Activated CD4-positive, alpha-beta T cell treated with anti-CD3 and anti-CD28 coated beads for 1 hour (primary cell): Measurements from ENCODE around the gene GALNT2.

Experiments
- DNase-seq: peaks from one replicate; pipeline ENCODE4 v3.0.0-alpha.2; 2020

Gene GALNT2

DNA sequence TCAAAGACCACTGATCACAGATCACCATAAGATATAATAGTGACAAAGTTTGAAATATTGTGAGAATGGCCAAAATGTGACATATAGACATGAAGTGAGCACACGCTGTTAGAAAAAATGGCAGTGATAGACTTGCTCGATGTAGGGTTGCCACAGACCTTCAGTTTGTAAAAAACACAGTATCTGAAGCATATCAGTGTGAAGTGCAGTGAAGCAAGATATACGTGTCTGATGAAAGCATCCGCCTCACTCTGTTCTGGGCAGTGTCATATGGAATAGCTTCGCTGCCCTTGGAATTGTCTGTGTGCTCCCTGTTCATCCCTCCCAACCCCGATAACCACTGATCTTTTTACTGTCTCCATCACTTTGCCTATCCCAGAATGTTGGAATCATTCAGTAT, 50.7 kb downstream of the GALNT2 start:
- no peak for DNase-seq

DNA sequence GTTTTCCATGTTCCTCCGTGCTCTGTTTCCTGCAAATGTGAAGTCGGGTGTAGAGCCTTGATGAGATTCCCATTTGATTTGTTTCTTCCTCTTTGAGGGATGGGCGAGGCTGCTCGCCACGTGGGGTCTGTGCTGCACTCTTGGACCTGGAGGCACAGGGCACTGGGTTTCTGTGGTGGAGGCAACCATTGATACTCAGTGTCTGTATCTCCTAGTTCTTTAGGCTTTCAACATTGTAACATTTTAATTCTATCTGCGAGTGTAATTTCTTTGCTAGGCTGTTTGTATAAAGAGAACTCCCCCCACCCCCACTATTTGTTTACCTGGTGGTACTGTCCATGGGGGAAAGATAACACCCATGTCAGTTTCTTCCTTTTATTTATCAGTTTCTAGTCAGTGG, 52.3 kb downstream of the GALNT2 start:
- no peak for DNase-seq

DNA sequence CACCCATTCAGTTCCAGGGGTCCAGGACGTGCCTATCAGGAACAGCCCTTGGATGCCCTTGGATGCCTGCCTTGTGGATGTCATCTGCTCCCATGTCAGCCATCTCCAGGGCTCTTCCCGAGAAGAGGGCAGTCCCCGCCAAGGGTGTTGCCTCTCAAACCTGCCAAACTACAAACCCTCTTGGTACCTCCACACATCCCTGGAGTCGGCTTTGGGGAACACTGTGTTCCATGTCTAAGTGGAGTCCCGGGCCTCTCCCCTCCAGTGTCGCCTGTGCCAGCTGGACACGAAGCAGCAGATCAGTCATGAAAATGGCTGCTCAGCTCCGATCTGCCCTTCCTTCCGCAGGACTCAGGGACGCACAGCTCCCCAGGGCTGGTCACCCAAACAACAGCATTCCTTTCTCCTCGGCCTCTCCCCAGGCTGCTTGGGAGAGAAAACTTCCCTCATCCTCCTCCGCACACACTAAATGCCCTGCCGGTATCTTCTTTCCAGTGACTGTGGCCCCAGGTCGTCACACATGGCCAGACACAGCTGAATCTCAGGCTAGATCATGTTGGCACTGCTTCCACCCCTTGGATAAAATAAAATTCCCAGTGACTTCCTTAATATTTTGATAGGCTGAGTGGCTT, 53.4 kb downstream of the GALNT2 start:
- no peak for DNase-seq

DNA sequence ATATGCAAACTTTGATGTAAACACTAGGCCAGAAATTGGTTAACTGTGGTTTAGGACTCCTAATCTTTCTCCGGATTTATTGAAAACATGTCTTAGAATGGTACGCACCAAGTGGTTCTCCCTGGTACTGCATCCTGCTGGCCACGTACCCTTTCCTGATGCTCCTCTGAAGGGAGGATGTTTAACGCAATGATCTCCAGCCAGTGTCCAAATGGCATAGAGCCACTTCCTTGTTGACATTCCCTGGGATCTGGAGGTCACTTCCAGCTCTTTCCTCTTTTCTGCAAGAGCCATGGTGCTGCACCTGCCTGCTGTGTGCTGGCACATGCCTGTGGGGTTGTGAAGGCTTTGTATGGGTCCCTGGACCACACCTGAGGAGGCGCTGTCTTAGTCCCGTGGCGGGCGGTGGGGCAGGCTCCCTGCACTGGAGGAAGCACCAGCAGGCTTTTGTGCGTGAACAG, 53.9 kb downstream of the GALNT2 start:
- no peak for DNase-seq

DNA sequence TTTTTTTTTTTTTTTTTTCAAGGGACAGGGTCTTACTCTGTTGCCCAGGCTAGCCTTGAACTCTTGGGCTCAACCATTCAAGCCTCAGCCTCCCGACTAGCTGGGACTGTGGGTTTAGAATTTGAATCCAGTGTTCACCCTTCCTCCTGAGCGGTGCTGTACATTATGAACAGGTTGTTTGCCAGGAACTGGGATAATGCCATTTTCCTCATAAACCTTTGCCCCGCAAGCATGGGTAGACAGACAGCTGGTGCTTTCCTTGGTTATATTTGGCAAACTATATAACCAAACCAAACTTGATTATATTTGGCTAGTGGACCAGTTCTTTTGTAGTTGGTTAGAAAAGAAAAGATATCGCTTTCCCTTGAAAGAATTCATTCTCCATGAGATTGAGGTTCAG, 54.9 kb downstream of the GALNT2 start:
- no peak for DNase-seq

DNA sequence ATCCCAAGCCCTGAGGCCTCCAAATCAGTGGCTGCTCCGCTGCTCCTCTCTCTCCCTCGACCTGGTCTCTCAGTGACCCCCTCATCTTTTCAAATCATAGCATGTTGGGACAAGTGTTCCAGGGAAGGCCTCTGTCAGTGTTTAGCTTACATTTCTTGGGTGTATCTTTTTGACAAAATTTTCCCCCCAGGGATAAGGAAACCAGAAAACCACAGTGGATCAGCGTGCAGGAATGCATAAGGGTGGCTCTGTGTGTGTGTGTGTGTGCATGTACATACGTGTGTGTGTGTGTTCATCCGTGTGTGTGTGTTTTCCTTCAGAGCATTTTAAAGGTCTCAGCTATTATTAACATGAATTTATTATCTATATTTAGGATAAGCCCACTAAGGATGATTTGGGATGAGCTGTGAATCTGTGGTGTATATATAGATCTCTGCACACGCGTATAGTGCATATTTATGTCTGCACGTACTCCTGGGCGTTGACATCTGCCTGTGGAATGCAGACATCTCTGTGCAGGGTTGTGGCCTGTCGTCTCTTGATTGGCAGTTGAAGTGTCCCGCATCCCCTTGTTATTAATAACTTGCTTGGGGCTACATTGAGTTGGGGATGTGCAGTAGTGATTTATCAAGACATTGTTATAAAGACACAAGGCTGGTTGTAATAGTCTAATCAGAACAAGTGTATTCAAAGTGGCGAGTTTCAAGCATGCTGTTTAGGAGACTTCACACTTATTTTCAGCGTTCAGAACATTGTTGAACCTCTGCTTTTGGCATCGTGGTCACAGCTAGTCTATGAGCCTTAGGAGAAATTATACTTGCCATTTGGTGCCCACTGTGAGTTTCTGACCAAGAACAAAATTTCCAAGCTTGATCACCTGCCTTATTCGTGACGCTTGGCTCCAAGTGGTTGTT, 55.6 kb downstream of the GALNT2 start:
- no peak for DNase-seq

DNA sequence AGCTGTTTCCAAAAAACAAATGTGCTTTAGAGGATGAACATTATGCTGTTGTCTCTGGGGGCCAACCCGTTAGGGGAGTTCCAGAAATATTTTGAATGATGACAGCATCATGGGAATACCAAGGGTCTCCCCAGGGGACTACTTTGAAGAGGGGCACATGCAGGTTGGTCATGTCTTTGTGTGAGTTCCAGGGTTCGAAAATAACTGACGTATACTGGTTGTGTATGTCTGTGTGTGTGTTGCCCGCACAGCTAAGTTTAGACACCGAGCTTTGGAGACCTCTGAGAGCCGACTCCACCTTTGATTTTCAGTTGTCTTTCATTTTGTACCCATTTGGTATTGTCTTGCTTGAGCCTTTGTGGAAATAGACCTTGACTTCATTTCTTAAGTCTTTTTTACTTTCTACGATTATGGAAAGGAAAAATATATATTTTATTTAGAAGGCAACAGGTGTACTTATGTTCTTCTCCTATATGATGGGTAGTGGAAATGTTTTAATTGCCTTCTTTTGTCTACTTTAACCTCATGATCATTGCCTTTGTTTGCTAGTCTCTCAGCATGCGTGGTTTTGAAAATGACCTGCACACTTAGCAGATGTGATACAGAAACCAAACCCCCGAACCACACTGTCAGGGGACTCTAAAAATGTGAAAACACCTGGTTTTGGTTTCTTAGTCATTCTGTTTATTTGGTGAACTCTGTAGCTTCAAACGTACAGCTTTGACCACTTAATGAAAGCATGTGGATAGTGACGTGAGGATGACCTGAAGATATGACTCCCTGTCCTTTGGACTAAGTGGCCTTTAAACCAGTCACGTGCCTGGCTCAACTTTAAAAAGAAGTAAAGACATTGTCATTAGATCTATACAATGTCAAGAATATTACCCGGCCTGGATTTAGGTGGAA, 56.5 kb downstream of the GALNT2 start:
- no peak for DNase-seq

DNA sequence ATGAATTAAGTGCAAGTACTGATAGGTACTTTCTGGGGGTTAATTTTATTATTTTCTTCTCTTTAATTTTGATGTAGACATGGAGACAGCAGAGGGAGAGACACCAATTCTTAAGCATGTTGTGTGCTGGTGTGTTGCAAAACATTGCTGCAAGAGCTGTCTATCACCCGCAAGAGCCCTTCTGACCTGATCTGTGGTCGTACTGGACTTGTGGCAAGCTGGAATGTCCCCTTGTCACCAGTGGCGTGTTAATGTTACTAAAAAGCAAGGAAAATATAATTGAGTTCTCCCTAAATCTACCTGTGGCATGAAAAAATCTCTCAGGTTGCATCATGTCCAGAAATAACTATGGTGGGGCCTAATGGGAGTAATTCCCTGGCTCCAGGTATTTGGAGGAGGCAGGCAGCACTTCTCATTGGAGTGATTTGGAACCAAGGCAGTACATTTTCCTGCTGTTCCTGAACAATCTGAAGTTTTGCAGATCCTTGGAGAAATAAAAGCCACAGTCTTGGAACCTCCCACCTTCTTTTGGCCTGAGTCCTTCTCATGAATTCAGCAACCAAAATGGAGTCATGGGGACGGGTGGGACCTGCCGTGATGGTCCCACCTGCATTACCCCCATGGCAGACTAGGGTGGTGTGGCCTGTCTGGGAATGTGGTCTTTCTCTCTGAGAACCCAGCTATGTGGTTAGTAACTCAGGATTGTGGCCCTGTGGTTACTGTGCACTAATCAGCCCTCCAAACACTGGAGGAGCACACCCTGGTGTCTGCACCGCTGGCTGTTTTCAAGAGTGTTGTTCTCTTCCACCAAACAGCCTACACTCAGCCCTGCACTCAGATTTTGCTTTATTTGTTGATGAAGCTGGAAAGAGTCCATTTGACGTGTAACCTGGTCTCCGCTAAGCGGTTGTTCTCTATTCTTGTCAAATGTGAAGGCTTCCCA, 57.4 kb downstream of the GALNT2 start:
- no peak for DNase-seq

DNA sequence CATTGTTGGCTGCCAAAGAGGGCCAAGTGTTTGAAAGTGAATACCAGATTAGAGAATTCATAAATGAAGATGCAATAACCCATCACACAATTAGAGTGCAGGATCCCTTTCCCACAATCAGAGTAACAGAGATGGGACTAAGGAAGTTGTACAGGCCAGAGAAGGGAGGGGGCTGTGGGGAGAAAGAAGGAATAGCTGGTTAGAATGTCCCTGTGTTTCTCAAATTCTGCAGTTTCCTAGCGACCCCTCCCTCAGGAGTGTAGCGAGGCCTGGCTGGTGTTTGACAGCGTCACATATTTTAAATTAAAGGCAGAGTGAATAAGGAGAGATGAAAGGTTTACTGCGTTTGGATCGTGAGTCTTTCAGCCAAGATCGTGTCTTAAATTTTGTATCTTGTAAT, 58.1 kb downstream of the GALNT2 start:
- no peak for DNase-seq

DNA sequence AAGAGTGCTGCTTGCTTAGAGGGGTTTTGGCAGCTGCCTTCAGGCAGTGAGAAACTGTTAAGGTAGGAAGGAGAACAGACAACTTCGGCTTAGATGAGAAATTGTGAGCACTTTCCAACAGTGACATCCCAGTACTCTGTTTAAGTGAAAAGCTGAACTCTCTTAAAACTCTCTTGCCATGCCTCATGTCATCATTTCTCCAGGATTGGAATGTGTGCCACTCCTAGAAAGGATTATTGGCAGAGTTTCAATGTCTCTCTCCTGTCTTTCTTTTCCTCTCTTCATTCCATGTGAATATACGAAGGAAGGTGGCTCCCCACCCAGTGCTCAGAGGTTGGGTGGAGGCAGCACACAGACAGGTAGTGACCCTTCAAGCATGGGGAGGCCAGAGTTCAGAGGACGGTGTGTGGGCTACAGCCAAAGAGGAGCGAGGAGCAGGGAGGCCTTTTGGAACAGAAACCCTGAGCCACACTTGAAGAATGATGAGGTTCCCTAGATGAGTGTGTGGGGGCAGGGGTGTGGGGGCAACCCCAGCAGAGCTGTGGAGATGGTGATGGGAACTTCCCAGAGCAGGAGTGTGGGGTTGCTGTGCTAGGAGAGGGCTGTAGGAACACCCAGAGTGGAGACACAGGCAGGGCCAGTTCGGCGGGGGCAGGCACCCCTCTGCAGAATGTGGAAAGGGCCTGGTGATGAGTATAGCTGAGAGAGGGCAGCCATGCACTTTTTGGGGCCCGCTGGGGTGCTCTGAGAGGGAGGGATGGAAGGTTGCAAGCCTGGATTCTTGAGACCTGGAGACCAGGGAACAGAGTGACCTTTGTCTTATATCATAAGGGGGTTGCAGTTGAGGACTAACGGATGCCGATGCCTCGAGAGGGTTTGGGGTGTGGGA, 58.8 kb downstream of the GALNT2 start:
- DNase-seq, result no peak

DNA sequence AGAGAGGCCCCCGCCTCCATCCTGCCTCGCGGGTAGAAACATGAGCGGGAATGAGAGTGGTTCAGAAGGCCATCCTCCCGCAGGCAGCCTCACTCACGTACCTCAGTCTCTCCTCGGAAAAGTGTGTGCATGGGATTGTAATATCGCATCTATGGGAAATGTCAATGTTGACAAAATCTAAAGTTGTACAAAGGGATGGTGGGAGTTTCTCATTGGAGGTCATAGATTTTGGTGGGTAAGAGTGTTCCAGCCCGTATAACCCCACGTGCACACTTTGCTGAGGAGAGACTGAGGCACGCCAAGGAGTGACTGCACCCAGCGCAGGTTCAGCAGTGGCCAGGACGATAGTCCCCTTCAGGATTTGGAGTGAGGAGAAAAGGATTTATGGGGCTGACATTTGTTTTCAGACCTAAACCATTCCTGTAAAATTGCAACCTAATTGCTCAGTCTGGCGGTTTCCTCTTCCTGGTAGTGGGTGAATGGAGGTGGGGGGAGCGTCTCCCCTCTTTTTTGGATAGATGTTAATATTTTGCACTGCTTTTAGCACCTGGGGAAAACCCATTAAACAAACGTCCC, 59.6 kb downstream of the GALNT2 start:
- no peak for DNase-seq

DNA sequence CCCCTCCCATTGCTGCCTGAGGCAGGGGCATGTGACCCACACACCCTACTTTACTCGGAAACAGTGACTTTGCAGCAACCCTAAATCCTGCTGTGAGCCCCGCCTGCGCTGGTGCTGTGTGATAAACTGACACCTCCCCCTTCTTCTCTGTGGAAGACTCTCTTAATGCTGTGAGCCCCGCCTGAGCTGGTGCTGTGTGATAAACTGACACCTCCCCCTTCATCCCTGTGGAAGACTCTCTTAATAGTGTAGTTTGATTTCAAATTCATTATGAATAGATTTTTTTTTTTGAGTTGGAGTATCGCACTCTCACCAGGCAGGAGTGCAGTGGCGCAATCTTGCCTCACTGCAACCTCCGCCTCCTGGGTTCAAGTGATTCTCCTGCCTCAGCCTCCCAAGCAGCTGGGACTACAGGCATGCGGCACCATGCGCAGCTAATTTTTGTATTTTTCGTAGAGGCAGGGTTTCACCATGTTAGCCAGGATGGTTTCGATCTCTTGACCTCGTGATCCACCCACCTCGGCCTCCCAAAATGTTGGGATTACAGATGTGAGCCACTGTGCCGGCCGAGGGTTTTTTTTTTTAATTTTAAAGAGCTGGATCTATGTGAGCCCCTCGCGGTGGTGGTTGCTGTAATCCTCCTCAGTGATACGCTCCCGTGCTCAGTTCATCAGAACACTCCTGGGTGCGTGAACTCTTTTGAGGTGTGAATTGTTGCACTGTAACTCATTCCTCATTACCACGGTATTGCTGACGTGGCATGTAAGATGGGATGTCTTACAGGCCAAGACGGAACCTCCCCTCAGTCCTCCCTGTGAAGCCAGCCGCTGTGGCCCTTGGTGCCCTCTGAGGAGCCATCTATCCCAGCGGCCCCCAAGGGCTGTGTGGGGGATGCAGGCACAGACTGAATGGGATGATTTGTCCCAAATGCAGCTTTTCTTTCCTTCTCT, 60.3 kb downstream of the GALNT2 start:
- DNase-seq, result peak; percentile 13

DNA sequence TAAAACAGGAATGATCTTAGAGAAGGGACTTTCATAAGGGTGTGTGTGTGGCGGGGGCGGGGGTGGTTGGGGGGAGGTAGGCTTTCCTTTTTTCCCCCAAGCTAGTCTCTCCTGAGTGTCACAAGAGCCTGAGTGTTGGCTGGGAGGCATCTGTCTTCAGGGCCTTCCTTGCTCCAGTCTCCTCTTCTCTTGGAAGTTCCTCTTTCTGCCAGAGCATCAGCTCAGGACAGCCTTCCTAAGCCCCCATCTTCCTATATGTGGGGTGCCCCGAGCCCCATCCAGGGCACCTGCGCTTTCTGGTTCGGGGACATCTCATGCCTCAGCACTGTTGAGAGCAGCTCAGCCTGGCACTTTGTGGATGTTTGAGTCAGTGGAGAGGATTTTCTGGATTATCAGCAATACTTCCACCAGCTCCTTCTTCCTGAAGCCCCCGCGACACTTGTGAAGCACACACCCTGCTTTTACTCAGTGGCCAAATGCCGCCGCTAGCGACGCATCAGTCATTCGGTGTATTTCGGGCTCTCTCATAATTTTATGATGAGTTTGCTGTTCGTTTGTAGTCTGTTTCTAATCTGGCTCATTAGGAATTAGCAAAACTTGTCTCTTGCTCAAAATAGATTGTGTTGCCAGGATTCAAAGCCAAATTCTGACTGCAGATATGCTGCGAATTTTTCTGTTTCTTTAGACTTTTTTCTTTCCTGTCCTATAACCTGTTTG, 61.7 kb downstream of the GALNT2 start:
- DNase-seq, result no peak

DNA sequence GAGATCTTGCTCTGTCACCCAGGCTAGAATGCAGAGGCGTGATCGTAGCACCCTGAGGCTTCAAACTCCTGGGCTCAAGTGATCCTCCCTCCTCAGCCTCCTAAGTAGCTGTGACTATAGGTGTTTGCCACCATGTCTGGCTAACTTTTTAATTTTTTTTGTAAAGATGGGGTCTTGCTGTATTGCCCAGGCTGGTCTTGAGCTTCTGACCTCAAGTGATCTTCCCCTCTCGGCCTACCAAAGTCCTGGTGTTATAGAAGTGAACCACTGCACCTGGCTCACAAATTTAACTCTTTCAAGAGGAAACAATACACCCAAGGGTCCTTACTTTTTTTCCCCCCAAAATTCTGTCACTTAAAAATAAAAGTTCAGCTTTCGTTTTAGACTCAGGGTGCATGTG, 62.3 kb downstream of the GALNT2 start:
- no peak for DNase-seq

DNA sequence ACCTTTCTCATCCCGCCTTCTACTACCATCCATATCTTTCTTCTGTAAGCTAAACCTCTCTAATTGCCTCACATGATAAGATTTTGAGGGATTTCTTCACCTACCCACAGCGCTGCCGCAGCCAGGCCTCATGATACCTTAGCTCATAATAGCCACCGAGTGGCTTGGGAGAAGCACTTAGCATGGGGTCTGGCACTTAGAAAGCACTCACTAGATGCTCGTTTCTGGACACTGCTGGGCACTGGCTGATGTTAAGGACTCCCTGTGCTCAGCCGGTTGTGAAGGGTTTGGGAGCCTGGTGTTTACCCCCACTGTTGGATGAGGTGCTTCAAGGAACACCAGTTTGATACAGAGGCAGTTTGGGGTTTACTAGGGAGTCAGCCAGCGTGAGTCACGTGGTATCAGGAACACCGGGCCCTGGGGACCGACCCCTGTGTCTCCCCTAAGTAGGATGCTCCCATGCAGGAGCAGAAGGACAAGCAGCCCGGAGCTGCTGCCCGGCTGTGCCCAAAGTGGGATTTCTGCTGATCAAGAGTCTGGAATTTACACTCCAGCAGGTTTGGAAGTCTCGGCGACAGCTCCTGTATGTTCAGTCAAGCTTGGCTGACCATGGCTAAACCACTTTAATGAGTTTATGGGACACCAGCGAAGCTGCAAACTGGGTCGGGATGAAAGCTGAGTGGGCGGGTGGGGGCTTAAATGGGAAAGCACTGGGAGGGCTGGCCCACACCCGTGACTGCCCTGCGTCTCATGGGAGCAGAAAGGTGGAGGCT, 63.3 kb downstream of the GALNT2 start:
- DNase-seq, result no peak

DNA sequence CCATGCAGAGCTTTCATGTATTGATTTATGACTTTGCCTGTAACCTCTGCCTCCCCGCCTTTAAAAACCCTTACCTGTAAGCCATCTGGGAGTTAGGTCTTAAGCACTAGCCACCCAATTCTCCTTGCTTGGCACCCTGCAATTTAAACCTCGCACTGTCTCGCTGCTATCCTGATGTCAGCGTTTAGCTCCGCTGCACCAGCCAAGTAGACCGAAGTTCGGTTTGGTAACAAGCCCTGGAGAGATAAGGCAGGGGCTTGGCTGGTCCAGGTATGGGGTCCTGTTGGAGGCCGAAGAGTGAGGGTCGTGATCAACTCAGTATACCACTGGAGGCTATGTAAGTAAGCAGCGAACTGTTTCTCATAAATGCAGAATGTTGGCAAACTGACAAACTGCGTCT, 64.4 kb downstream of the GALNT2 start:
- no peak for DNase-seq

DNA sequence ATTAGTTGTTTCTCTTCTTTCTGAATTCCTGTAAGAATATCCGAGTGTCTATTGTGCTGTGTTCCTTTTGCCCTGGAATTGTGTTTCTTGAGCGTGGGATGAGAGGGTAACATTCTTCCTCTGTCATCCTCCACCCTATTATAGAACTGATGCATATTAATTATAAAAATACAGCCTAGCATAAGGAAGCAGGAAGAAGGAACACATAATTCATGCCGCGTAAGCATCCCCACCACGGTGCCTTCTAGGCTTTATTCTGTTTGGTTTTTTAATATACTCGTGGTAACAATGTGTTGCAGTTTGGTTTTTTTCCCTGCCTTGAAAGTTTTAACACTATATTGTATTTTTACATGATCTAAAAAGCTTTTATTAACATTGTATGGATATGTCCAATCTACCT, 65.7 kb downstream of the GALNT2 start:
- no peak for DNase-seq

DNA sequence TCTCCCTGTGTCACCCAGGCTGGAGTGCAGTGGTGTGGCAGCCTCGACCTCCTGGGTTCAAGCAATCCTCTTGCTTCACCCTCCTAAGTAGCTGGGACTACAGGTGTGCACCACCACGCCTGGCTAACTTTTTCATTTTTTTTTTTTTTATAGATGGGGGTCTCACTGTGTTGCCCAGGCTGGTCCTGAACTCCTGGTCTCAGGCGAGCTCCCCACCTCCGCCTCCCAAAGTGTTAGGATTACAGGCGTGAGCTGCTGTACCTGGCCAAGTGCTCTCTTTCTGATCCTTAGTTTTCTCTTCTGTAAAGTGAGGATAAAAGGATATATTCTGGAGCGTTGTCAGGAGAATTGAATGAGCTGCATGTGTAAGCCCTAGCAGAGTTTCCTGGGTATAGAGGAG, 68.7 kb downstream of the GALNT2 start:
- no peak for DNase-seq
